Measurements from ENCODE around the gene KRTAP10-3. TPM values are rescaled to one million over a fixed set of nuclear protein-coding genes. Genes with fewer than 3 reads are reported as not detected.
"Not testable (repeated sequence)": the region's sequence is repeated elsewhere in the genome, so short reads cannot be mapped to it uniquely, and the experiment has no call there.

KRTAP10-3 gene
- total RNA-seq, 1 experiment from 2014 or later, result not detected

GRCh38 chr21:44590311-44590721 is 31.7 kb upstream of the KRTAP10-3 start:
- DNase-seq (ENCODE audit: low read depth), result no peak

GRCh38 chr21:44589586-44590305 is 31.2 kb upstream of the KRTAP10-3 start:
- DNase-seq (ENCODE audit: low read depth), result no peak

GRCh38 chr21:44589094-44589493 is 30.5 kb upstream of the KRTAP10-3 start:
- no peak for DNase-seq (ENCODE audit: low read depth)

- DNase-seq (ENCODE audit: low read depth), result no peak
Measured at GRCh38 chr21:44585892-44586291, 27.3 kb upstream of the KRTAP10-3 start.

GRCh38 chr21:44583800-44584147 is 25.2 kb upstream of the KRTAP10-3 start:
- no peak for DNase-seq (ENCODE audit: low read depth)

- DNase-seq (ENCODE audit: low read depth), result peak; percentile 4
Measured at GRCh38 chr21:44583089-44583799, 24.6 kb upstream of the KRTAP10-3 start.

- DNase-seq (ENCODE audit: low read depth), result no peak
Measured at GRCh38 chr21:44582055-44582454, 23.5 kb upstream of the KRTAP10-3 start.

- no peak for DNase-seq (ENCODE audit: low read depth)
Measured at GRCh38 chr21:44581158-44581557, 22.6 kb upstream of the KRTAP10-3 start.

GRCh38 chr21:44580231-44580821 is 21.7 kb upstream of the KRTAP10-3 start, which contains the start of gene KRTAP10-5:
Gene KRTAP10-5, minus strand, starts transcription at chr21:44580604. Its CDS starts 26 bp downstream, at chr21:44580578.
- not testable (repeated sequence) for DNase-seq (ENCODE audit: low read depth)

- no peak for DNase-seq (ENCODE audit: low read depth)
Measured at GRCh38 chr21:44579833-44580144, 21.2 kb upstream of the KRTAP10-3 start.

GRCh38 chr21:44579056-44579832 is 20.6 kb upstream of the KRTAP10-3 start:
- DNase-seq (ENCODE audit: low read depth), result no peak

- no peak for DNase-seq (ENCODE audit: low read depth)
Measured at GRCh38 chr21:44578371-44579055, 19.9 kb upstream of the KRTAP10-3 start.

GRCh38 chr21:44576025-44576420 is 17.4 kb upstream of the KRTAP10-3 start:
- DNase-seq (ENCODE audit: low read depth), result no peak

GRCh38 chr21:44575307-44576024 is 16.9 kb upstream of the KRTAP10-3 start:
- no peak for DNase-seq (ENCODE audit: low read depth)

GRCh38 chr21:44574457-44575306 is 16.1 kb upstream of the KRTAP10-3 start:
- no peak for DNase-seq (ENCODE audit: low read depth)

- DNase-seq (ENCODE audit: low read depth), result not testable (repeated sequence)
Measured at GRCh38 chr21:44573630-44574456, 15.2 kb upstream of the KRTAP10-3 start, which contains the start of gene KRTAP10-4. Gene KRTAP10-4, plus strand, starts transcription at chr21:44573729. Its CDS starts 30 bp downstream, at chr21:44573759.

GRCh38 chr21:44572959-44573583 is 14.5 kb upstream of the KRTAP10-3 start:
- no peak for DNase-seq (ENCODE audit: low read depth)

All from RPMI7951 (cell line).